ENCODE data around the gene NLRX1.

- TF ChIP-seq CTCF (IDR thresholded peaks at IDR 0.05) (no peak), REST (IDR thresholded peaks at IDR 0.05; ENCODE audit: insufficient read depth in 1 of 2, low read depth in 2 of 2, low read length in 1 of 2) (no peak), POLR2AphosphoS5 (IDR thresholded peaks at IDR 0.05; ENCODE audit: low read depth, low read length) (no peak), SIN3A (IDR thresholded peaks at IDR 0.05; ENCODE audit: borderline replicate concordance, insufficient read depth, low read depth, low read length) (no peak), TCF7L2 (IDR thresholded peaks at IDR 0.05; ENCODE audit: low read depth, low read length) (no peak)
These were observed 20.8 kb upstream of the NLRX1 start for GRCh38 chr11:119147604-119148333.

All from Panc1 (cell line).